Cardiac muscle cell (in vitro differentiated cells and primary cell): ENCODE measurements around the gene YOD1. TPM values are rescaled to one million over a fixed set of nuclear protein-coding genes. Genes with fewer than 3 reads are reported as not detected.
"Not testable (repeated sequence)": the region's sequence is repeated elsewhere in the genome, so short reads cannot be mapped to it uniquely, and the experiment has no call there.

Experiments
- DNase-seq, 2 donors: peaks; one replicate each; pipeline versions ENCODE4 v3.0.0 to v3.0.0-alpha.2; 2010 to 2017; ENCODE audit warnings: low read depth in 1 of 2, low spot score in 1 of 2
- H3K27ac ChIP-seq: fragments of 200-600 bp; sonication (generic); 2 replicates; pipeline ENCODE4 v1.5.1; 2016
- H3K27me3 ChIP-seq: fragments of 200-600 bp; sonication (generic); 2 replicates; pipeline ENCODE4 v1.6.0; 2016; ENCODE audit warnings: control low read depth
- H3K36me3 ChIP-seq: fragments of 200-600 bp; sonication (generic); 2 replicates; pipeline ENCODE4 v1.5.1; 2016; ENCODE audit warnings: control low read depth
- H3K4me1 ChIP-seq: fragments of 200-600 bp; sonication (generic); 2 replicates; pipeline ENCODE4 v1.8.1; 2017; ENCODE audit warnings: low read depth, mild to moderate bottlenecking, mixed run types
- H3K4me3 ChIP-seq: fragments of 200-600 bp; sonication (generic); 2 replicates; pipeline ENCODE4 v1.5.1; 2016; ENCODE audit warnings: mild to moderate bottlenecking
- H3K9me3 ChIP-seq: fragments of 200-600 bp; sonication (generic); 2 replicates; pipeline ENCODE4 v1.5.1; 2017; ENCODE audit warnings: low read depth, mild to moderate bottlenecking, control low read depth
- polyA plus RNA-seq: library from polyadenylated mRNA; unstranded; fragments of >200 nt; fragmentation: Nextera tagmentation; extraction: Ambion mirVana; gene quantifications from 2 replicates; pipeline ENCODE4 v1.2.1, GENCODE V29; 2016
- total RNA-seq: library from RNA; depleted of rRNA; stranded (reverse); fragments of >200 nt; gene quantifications from 2 replicates; pipeline ENCODE4 v1.2.3, GENCODE V29; 2016
- TF ChIP-seq, protein P1 (sequence below): IDR thresholded peaks from 2 replicates; pipeline ENCODE4 v1.5.1; 2012; ENCODE audit warnings: low read depth, mild to moderate bottlenecking, low read length

YOD1 gene
- total and polyA plus RNA-seq, 2 experiments from 2014 or later = 3.8 to 8.8 TPM

DNA sequence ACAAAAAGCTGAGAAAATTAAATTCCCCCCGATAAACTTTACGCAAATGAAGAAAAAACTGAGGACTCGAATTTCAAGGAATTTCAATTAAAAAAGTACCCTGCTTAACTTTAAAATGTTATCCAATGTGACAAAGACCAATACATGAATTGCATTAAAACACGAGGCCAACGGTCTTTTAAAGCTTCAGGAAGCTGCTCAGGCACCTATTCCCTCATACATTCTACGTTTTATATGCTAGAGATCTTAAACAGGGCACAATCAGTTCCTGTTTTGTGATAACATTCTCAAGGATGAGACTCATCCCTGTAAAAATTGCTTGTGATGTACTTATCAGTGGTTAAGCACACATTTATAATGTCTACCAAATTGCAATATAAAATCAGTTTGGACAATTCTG lies 3.0 kb downstream of the YOD1 start:
- H3K4me1 ChIP-seq = peaks cover 23% of the 10 kb centered on the region
- no peaks in the 10 kb centered on the region for H3K27me3 ChIP-seq
- DNase-seq = no peak
- TF ChIP-seq, protein P1, sequence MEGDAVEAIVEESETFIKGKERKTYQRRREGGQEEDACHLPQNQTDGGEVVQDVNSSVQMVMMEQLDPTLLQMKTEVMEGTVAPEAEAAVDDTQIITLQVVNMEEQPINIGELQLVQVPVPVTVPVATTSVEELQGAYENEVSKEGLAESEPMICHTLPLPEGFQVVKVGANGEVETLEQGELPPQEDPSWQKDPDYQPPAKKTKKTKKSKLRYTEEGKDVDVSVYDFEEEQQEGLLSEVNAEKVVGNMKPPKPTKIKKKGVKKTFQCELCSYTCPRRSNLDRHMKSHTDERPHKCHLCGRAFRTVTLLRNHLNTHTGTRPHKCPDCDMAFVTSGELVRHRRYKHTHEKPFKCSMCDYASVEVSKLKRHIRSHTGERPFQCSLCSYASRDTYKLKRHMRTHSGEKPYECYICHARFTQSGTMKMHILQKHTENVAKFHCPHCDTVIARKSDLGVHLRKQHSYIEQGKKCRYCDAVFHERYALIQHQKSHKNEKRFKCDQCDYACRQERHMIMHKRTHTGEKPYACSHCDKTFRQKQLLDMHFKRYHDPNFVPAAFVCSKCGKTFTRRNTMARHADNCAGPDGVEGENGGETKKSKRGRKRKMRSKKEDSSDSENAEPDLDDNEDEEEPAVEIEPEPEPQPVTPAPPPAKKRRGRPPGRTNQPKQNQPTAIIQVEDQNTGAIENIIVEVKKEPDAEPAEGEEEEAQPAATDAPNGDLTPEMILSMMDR = no peak
- H3K36me3 ChIP-seq = peaks cover 10% of the 10 kb centered on the region
- no peak overlapping the region for H3K4me3 ChIP-seq
- H3K27ac ChIP-seq = no peak overlapping the region
- no peaks in the 10 kb centered on the region for H3K9me3 ChIP-seq

DNA sequence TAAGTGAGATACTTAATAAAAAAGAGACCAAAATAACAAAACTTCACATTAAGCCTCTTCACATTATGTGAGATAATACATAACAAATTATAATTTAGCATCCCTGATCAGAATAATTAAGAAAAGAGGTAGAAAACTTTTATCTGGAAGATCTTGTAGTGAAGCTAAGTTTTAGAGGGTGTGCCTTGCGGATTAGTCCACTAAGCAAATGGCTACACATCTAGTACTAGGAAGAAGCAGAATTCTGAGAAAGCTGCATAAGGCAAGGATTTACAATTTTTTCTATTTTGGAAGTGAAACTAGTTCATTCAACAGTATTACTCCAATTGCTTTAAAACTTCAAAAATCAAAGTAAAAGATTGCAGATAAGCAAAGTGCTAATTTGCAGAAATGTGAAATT lies 3.5 kb downstream of the YOD1 start:
- peaks cover 10% of the 10 kb centered on the region for H3K36me3 ChIP-seq
- H3K4me3 ChIP-seq = no peak overlapping the region

DNA sequence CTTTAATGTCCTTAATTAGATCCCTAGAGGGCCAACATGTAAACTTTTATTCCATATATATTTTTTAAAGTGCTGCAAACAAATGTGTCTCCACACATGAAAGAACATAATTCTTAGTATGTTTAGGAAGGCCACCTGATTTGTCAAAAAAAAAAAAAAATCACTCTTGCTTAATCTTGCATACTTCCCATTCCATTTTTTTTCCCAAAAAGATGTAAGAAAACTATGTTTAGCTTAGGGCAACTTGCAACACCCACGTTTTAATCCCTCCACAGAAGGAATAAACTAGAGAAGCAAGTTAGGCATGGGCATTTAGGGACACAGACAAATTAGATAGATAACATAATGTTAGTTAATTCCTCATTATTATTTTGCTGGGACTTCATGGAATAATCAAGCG lies 5.6 kb downstream of the YOD1 start:
- H3K36me3 ChIP-seq = peaks cover 10% of the 10 kb centered on the region
- TF ChIP-seq, protein P1 = no peak
- no peaks in the 10 kb centered on the region for H3K9me3 ChIP-seq
- no peak overlapping the region for H3K27ac ChIP-seq
- DNase-seq = no peak
- H3K4me3 ChIP-seq = no peak overlapping the region
- H3K4me1 ChIP-seq = peaks cover 20% of the 10 kb centered on the region
- H3K27me3 ChIP-seq = no peaks in the 10 kb centered on the region

More for the DNA sequence above, 3.5 kb downstream of the YOD1 start:
- Histone ChIP-seq H3K27me3 (no peaks in the 10 kb centered on the region), H3K27ac (no peak overlapping the region), H3K4me1 (peaks cover 23% of the 10 kb centered on the region), H3K9me3 (no peaks in the 10 kb centered on the region)
- no peak for DNase-seq
- TF ChIP-seq, protein P1 = no peak

DNA sequence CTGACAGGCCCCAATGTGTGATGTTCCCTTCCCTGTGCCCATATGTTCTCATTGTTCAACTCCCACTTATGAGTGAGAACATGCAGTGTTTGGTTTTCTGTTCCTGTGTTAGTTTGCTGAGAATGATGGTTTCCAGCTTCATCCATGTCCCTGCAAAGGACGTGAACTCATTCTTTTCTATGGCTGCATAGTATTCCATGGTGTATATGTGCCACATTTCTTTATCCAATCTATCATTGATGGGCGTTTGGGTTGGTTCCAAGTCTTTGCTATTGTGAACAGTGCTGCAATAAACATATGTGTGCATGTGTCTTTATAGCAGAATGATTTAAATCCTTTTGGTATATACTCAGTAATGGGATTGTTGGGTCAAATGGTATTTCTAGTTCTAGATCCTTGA lies 9.6 kb downstream of the YOD1 start:
- Histone ChIP-seq H3K27me3 (peaks cover 17% of the 10 kb centered on the region), H3K4me1 (peaks cover 14% of the 10 kb centered on the region)
- H3K4me3 ChIP-seq, H3K27ac ChIP-seq, H3K9me3 ChIP-seq, H3K36me3 ChIP-seq, DNase-seq: not testable (repeated sequence)

DNA sequence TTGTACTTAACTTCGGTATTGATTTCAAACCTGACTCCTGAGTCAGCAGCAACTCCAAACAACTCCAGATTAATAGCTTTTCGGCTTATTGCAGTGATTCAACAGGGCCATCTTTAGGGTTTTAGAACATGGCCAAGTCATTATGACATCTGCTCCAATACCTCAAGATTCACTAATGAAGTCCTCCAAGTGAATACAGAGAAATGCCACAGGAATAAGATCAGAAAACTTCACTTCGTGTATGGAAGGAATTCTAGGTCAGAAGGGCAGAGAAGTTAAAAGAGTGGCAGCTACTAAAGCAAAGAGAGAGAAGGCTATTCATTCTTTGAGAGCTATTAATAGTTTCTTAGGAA lies 10.9 kb downstream of the YOD1 start:
- TF ChIP-seq, protein P1 = no peak
- Histone ChIP-seq H3K36me3 (no peaks in the 10 kb centered on the region), H3K9me3 (no peaks in the 10 kb centered on the region), H3K27ac (peak overlapping the region; percentile 24), H3K4me3 (no peak overlapping the region), H3K27me3 (peaks cover 18% of the 10 kb centered on the region), H3K4me1 (peaks cover 14% of the 10 kb centered on the region)
- no peak for DNase-seq

DNA sequence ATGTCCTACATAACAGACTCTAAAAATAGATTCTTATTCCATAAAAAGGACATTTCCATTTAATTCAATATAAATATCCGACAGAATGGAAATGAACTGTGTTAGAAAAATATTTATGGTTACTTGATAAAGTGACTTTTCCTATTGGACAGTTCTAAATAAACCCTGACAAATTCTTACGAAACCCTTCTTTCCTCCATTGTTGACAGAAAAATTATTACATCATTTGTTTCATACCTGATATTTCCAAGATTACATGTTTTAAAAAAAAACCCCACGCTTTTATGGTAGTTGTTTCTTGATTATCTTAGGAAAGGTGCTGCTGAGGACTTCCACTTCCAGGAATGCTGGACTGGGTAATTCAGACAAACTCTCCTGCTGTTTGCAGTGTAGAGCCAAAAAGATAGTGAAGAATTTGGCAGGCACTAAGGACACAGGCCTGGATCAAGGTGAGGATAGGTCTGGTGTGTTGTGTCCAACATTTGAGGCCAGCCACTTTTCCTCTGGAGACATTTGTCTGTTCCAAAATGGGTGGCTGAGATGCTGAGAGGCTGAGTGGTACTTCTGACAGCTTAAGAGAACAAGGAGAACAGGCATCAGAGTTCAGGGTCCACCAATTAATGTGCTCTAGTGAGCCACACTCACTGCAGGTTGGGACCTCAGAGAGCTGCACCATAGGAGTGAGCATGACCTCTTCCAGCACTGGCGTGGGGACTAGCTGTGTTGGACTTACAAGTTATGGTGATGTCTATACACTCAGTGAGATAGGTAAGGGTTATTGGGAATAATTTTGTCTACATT lies 11.4 kb downstream of the YOD1 start:
- TF ChIP-seq, protein P1 = no peak
- Histone ChIP-seq H3K4me3 (no peak overlapping the region), H3K27me3 (peaks cover 18% of the 10 kb centered on the region), H3K9me3 (no peaks in the 10 kb centered on the region), H3K36me3 (no peaks in the 10 kb centered on the region), H3K27ac (peak overlapping the region; percentile 24), H3K4me1 (peaks cover 14% of the 10 kb centered on the region)
- DNase-seq = no peak
